Retina (tissue), 1 donor: ENCODE results near the gene MRGPRX4.

ENCODE experiments used
- DNase-seq: peaks from one replicate; pipeline ENCODE4 v3.0.0-alpha.2; 2016

The MRGPRX4 gene

GRCh38 chr11:18221274-18221876 is 48.7 kb downstream of the MRGPRX4 start:
- DNase-seq: no peak

DNA sequence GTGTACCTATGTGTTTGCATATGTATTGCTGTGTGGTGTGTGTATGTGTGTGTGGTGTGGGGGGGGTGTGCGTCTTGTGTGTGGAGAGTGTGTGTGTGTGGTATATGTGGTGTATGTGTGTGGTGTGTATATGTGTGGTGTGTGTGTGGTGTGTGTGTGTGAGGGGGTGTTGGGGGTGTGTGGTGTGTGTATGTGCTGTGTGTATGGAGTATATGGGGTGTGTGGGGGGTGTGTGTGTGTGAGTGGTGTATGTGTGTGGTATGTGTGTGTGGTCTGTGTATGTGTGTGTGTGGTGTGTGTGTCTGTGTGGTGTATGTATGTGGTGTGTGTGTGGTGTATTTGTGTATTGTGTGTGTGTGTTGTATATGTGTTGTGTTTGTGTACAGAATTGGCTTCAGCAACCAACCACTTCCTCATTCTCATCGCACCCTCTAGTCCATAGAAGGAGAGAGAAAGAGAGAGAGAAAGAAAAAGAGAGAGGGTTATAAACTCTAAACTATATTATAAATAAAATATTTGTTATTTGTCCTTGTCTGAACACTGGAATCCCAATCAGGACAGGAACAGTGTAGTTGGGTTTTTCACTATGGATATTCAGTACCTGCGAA is 50.3 kb downstream of the MRGPRX4 start:
- no peak for DNase-seq
